Glomerular visceral epithelial cell (primary cell): ENCODE measurements around the gene DUSP7.
A peak's percentile ranks its signal among the peaks of the same experiment; 100 is the strongest.

Source experiments
- DNase-seq: peaks from one replicate; pipeline ENCODE4 v3.0.0-alpha.2; 2016; ENCODE audit errors: extremely low spot score

Gene DUSP7

DNA sequence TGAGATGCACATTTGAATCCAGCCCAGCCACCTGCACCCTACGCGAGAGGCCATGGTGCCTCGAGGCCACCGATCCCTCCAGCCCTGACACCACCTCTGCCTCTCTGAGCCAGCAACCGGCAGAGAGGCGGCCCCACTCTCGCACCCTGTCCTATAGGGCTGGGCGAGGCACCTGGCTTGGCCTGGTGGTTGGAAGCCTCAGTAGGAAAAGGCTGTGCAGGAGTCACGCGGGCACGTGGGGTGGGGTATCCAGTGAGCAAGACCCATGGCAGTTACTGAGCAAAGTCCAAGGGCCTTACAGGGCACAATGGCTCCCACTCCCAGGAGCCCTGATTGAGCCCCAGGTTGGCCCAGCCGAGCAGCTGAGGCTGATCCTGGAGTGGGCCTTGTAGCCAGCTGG lies 12.4 kb upstream of the DUSP7 start:
- no peak for DNase-seq

DNA sequence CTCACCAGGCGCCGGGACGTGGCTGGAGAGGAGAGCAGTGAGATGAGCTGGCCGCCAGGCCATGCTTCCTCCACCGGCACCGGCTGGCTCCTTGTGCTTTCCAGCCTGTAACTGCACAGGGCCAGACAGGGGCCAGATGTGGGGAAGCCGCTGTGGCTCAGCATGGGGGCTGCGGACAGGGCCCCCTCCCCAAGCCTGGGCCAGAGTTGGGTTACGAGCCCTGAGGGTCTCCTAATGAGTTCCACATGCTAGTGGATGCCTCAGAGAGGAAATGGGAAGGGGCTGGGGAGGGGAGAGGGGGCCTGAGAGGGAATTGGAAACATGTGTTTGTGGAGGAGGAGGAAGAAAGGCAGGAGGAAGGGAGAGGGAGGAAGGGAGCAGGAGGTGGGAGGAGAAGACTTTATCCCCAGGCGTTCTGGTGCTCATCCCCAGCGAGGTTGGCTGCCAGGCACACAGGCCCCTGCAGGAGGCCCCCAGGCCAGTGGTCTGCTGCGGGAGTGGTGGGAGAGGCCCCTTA lies 11.7 kb upstream of the DUSP7 start:
- no peak for DNase-seq

DNA sequence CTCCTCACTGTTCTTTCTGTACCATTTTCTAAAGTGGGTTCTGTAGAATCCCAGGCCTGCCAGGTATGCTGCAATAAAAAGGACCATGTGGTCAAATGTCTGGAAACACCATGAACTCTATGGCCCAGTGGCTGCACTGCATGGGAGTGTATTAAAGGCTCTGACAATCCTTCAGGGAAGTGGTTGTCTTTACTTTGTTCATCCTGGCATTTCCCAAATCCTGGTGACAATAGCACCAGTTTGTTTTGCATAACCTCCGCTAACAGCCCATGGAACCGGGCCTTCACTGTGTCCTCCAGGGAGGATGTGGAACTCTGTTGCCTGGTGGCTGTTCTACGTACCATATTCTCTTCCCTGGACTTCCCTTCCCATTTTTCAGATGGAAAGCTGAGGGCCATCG lies 11.2 kb upstream of the DUSP7 start:
- DNase-seq = no peak

DNA sequence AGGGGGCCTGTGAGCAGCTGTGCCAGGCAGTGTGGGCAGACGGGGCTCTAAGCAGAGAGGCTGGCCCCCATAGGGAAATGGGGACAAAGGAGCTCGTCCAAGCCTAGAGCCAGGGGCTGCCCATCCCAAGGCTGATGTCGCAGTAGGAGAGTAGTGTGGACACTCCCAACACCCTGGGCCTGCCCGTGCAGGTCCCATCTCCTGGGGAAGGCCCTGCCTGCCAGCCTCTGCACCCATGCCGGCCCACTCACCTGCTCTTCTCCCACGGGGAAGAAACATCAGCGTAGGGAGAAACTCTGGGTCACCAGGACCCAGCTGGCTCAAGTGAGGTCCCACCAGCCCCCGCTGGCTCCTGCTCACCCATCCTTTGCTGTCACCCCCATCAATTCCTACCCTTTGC lies 10.7 kb upstream of the DUSP7 start:
- no peak for DNase-seq

DNA sequence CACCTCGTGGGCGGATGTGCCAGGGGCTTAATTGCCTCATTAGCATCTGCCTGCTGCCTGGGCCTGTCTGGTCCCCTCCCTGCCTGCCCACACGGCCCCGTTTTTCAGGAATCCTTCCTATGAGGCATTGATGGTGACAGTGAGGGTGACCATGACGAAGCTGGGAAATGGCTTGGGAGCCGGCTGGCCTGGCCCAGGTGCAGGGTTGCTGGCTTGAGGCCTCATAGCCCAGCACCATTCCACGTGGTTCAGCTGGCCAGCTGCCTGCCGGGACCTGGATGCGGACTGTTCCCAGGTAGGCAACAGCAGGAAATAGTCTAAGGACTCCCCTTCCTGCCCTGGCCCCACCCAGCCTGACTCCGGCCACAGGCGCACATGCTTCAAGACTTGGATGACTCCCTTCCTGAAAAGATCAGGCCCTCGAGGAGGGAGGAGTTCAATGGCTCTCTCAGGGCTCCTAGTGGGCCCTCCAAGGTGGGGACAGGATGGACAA lies 8.9 kb upstream of the DUSP7 start:
- DNase-seq = no peak

DNA sequence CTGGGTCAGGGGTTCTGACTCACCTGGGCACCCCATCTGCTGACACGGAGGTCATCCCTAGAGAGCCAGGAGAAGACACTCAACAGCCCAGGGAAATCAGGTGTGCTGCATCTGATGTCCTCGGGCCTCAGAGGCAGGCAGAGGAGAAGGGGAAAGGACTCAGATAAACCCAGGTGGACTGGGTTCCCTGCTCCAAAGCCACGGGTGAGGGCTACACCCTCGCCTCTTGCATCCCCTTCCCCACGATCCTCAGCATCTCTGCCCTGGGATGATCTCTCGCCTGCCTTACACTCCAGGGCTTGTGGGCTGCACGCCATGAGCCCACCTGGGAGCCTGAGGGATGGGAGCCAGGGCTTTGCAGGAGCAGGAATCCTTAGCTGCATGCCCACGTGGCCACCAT lies 8.2 kb upstream of the DUSP7 start:
- no peak for DNase-seq

DNA sequence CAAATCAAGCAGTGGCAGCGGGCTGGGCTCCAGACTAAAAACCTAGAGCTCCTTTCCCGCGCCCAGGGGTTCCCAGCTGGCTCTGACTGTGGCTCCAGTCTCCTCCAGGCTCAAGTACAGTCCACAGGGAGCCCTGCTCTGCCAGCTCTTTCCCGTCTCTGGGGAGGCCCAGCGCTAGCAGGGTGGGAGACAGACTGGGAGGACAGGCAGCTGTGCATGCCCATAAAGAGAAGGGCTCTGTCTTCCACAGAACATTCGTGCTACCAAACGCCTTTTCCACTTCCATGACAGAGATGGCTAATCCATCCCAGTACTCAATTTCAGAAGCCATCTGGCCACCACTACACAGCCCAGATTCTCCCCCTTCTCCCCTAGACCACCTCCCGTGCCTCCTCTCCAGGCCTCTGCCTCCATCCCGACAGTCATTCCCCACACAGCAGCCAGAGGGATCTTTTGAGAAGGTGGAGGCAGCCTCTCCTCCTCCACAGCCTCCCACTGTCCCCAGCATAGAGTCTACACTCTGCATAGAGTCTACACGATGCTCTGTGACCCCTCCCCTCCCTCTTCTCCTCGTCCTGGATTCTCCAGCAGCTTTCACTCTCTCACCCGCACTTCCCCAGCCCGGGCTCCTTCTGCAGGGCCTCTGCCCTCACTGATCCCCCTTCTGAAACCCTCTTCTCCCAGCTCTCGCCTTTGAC lies 6.8 kb upstream of the DUSP7 start:
- no peak for DNase-seq

DNA sequence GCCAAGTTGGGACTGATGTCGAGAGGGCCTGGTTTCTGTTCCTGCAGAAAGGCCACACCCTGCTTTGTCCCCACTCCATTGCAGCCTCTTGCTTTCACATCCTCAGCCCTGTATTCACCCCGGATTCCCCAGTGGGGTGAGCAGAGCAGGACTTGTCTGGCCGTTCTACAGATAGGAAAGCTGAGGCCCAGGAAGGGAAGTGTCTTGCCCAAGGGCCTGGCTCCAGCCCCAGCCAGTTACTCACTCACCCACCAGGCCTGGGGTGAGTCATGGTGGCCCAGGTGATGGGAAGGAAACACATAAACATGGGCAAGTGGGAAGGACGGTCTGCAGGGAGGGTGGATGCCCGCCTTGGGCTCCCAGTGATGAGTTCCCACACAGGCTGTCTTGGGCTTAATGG lies 6.1 kb upstream of the DUSP7 start:
- peak; percentile 90 for DNase-seq

DNA sequence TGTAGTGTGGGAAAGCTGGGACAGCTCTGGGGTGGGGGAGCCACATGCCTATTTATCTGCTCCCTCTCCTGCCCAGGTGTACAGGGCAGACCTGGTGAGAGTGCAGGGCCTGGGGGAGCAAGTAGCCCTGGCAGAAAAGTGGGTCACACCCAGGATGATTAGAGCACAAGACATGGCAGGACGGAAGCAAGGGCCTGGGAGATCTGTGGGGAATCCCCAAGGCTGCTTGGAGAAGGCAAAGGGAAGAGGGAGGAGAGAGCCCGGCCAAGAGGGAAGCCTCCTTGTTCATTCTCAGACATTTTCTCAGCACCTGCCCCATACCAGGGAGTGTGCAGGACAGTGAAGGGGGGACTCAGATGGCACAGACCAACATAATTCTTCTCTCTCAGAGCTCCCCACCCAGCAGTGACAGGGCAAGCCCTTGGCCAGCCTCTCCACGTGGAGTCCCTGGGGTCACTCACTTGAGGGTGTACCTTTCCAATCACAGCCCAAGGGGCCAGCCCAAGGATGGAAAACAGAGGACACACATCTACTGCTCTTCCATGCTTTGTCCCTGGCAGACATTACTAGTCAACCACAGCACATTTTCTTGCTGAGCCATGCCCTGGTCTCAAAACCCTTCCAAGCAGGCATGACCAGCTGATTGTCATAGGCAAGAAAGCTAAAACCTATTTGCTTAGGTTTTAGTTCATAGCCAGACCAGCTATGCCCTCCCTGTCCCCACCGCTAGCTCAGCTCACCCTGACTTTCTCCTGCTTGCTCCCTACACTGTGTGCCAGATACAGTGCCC lies 4.9 kb upstream of the DUSP7 start:
- peak; percentile 39 for DNase-seq

DNA sequence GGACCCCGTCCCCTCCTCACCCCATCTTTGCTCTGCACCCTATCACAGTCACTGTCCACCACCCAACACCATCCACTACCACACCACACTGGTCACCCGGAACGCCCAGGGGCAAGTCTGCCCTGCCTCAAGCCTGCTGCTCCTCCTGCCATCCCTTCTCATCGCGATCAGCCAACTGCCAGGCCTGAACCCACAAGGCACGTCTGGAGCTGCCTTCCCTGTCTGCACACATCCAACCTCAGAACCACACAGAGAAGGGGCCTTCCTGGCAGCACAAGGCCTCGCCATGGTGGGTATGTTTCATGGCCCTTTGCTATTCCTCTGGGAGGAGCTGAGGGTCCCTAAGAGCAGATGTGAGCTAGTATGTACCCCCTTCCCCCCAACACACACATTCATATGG lies 3.4 kb upstream of the DUSP7 start:
- no peak for DNase-seq

DNA sequence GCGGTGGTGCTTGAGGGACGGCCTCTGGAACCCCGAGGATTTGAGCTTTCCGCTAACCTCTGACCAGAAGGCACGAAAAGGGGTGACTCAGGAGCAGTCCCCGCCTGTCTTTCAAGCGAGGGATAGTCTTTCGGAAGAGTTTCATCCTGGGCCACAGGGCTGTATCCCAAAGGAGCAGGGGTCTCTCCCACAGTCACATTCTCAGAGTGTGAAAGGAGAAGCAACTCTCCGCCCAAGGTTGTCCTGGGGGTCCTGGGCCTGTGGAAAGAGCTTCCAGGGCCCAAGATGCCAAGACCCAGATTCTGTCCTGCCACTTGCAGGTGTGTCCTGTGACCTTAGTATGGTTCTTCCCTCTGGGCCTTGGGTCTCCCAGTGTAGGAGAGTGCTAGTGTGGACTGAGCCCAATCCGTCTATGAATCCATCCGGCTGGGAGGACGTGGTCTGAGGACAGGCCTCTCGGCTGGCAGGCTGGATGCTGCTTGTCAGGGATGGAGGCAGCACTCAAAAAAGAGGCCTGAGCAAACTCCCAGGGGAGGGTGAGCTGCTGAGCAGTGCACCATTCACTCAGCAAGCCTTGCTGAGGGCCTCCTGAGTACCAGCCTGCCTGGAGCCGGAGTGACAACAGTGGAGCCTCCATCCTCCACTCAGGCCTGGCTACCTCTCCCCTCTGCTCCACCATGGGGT lies 1.6 kb upstream of the DUSP7 start:
- no peak for DNase-seq

DNA sequence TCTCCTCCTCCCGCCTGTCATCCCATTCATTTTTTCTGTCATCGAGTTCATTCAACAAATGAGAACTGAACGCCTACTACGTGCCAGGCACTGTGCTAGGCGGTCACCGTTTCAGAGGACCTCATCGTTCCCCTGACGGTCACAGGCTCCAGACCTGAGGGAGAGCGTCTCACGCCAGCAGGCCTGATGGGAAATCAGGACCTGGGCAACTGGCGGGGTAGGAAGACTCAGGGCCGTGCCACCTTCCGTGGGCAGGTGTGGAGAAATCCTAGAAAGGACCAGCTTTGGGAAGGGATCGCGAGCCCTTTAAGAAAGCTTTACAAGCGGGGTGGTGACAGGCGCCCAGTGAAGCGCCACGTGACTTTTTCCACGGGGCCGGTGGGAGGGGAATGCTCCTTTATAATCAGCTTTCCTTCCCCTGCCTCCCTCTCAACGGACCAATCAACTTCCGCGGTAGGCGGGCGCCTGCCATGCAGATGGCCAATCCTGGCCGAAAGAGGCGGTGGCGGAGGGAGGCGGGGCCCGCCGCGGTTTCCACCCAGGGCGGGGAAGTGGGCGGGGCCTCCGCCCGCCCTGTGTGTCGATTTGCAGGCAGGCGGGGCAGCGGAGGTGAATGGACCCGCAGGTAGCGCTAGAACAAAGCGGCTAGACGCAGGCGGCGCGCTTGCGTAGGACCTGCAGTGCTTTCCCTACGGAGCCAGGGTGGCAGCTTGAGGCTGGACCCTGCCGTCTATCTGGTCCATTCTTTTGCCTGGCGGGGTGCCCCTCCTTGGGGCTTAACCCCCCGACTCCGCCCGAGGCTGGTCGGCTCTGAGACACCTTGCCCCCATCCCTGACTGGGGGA lies 819 bp upstream of the DUSP7 start:
- peak; percentile 99 for DNase-seq

DNA sequence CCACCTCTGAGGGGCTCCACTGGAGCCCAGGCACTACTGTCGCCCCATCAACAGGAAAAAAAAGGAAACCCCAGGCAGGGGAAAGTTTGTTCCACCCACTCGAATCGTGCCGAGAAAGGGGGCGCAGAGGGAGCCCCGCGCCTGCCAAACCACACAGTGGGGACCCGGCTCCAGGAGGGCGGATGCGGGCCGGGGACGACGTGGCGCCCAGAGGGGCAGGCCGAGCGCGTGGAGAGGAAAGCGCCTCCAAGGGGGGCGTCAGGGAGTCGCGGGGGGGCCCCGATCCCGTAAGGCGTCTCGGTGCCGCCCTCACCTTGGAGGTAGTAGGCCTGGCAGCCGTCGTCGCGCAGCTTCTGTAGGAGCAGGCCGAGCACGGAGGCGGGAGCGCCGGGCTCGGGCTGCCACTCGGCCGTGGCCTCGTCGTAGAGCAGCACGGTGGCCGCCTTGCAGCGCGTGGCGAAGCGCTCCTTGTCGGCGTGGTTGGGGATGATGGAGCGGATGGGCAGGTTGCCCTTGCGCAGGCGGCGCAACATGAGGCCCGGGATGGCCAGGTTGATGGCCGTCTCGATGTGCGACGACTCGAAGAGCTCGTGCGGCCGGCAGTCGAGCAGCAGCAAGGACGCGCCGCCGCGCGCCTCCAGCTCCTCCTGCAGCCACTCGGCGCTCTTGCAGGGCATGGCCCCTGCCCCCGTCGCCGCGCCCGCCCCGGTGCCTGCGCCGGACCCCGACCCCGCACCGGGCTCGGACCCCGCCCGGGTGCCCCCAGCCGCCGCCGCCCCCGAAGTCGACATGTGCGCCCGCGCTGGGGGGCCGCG lies 627 bp downstream of the DUSP7 start:
- DNase-seq = peak; percentile 44

DNA sequence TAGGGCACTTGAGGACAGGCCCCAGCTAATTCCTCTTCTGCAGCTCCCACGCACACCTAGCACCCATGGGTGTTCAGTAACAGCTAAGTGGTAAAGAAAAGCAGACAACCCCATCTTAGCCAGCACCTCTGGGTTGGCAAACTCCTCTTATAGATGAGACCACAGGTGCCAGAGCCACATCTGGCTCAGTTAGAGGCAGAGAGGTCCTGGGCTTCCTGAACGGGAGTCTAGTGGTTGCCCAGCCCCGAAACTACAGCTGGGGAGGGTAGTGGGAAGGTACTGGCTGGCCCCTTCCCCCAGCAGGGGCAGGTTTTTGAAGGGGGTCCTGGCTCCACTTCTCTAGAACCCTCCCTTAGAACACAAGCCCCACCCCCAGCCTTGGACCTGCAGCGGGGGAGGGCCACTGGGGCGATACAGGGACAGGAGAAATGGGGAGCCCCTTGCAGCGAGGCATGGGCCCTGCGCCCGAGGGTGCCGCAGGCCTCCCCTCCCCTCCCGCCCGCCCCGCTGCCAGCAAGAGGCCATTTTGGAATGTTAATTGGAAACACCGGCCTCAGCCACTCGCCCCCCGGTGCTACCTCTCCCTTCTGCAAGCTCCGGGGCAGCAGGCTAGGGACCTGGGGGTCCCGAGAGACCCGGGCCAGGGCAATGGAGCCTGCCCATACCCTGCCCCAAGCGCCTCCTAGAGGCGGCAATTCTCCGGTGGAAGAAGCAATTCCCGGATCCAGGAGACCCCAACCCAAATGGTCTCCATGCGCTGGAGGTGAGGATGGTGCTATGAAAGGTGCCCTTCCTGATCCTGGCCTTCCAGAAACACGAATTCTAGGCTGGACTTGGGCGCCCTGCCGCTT lies 1.5 kb downstream of the DUSP7 start:
- no peak for DNase-seq

DNA sequence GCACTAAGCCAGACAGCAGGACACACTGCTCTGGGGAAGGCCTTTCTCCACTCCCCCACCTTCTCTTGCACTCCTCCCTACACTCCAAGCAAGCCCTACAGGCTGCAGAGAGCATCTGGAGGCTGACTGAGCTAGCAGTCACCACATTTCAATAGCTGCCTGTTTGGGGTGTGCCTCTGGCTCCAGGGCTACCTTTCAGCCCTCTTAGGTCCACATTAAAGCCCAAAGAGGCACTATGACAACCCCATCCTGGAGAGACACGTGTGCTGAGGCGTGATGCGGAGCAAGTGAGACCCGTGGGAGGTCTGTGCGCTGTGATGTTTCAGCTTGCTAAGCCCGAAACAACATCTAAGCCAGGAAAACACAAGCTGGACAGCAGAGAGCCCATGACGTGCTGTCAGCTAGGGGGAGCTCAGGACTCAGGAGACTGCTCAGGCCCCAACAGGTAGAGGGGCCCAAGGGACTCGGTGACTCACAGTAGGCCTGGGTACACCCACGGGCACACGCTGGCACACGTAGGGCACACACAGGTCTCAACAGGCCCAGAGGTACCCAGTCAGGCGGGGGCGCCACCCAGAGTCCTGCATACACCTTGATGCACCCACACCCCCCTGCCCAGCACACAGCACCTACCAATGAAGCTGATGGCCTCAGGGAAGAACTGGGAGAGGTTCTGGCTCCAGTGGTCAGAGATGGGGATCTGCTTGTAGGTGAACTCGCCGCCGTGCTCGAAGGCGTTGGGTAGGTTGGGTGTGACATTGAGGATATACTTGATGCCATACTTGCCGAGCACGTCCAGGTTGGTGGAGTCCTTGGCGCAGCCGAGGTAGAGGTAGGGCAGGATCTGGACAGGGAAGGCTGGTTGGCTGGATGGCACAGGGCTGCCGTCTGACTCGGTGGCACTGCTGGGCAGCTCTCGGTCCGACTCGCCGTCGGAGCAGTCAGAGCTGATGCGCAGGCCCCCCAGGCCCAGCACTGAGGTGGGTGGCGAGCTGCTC lies 2.8 kb downstream of the DUSP7 start:
- DNase-seq = peak; percentile 40

DNA sequence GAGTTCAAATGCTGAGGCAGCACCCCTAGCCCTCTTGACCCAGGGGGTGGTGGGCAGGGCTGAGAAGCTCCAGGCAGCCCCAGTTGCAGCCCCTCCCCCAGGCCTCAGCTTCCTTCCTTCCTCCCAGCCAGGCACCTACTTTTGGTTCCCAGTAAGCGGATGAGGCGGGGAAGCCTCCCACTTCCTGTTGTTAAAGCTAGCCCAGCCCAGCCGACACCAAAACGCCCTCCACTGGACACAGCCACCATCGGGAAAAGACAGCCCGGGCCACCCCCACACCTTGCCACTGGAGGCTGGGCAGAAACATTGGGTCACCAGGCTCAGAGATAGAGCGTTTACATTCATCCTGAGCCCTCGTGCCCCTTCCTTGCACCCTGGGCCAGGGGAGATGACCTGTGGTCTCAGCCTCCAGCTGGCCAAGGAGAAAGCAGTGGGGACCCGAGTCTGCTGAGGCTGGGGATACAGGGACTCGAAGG lies 3.5 kb downstream of the DUSP7 start:
- DNase-seq = peak; percentile 80

DNA sequence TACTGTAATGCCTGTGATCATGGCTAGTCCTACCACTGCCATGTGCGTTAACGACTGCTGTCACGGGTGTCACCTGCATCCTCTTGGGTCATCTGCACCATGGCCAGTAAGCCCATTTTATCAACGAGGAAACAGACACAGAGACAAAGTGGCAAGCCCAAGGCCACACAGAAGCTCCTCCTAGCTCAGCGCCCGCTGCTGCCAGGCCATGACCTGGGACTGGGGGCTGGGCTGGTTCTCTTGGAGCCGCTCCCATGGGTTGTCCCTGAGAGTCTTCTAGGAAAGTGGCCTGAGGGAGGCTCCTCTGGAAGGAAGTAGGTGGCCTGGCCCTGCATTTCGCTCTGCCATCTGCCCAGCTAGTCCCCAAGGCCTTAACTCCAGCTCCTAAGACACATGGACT lies 4.9 kb downstream of the DUSP7 start:
- no peak for DNase-seq

DNA sequence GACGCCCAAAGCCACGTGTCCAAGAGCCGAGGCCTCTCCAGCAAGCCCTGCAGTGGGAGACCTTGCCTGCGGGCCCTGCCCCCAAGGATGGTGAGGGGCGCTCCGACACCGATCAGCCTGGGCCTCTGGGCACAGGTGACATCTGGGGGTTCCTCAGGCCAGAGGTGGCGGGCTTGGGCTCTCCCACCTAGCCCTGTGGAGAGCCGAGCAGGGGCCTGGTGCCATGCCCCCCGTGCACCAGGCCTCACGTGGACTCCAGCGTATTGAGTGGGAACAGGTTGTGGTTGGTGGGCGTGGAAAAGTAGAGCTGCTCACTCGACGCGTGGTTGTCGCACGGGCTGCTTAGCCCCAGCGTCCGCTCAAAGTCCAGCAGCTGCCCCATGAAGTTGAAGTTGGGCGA lies 5.8 kb downstream of the DUSP7 start:
- no peak for DNase-seq
